Fibroblast of the conjunctiva (primary cell): ENCODE results near the gene HS6ST1.

Experiments used
- DNase-seq: peaks from one replicate; pipeline ENCODE4 v3.0.0-alpha.2; 2010; ENCODE audit warnings: low read depth

Gene HS6ST1

DNA sequence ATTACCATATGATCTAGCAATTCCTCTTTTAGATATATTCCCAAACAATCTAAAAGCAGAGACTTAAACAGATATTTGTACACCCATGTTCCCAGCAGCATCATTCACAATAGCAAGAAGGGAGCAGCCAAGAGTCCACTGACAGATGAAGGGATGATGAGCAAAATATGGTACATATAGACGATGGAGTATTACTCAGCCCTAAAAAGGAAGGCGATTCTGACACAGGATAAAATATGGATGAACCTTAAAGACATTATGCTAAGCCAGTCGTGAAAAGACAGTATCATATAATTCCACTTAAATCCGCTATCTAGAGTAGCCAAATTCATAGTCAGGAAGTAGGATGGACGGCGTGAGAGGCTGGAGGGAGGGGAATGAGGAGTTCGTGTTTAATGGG is 20.4 kb downstream of the HS6ST1 start:
- DNase-seq = no peak

DNA sequence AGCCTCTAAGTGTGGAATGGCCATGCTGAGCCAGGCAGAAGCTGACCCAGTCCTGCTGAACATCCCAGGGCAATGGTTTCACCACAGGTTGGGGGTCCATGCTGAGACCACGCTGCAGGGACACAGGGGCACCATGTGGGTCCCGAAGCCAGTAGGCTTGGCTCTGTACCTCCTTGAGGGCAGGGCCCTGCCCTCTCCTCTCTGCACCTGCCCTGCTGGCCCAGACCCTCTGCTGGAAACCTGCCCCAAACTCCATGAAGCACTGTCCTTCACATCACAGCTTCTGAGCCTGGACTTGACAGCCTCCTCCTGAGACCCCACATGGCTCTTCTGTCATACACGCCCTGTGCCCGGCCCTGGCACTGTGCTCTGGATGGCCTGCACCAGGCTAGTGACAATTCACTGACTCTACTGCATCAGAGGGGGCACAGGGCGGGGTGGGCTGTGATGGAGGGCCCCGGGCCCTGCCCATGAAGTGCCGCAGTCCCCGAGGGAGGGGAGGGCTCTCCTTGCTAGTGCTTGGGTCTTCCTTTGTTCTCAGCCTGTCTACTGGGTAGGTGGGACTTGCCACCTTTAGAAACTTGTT is 24.7 kb downstream of the HS6ST1 start:
- no peak for DNase-seq

DNA sequence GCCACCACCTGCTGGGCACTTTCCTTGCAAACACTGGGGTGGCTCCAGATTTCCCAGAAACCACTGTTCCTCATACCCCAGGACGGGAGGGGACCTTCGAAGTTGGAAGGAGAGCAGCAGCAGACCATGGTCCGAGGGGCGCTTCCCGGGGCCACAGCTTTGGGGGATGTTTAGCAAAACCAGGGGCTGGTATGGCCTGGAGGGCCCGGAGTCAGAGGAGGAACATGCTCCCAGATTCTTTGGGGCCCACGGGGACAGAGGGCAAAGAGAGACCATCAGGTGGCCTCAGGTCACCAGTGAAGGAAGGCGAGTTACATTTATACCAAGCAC is 25.3 kb downstream of the HS6ST1 start:
- DNase-seq = no peak

DNA sequence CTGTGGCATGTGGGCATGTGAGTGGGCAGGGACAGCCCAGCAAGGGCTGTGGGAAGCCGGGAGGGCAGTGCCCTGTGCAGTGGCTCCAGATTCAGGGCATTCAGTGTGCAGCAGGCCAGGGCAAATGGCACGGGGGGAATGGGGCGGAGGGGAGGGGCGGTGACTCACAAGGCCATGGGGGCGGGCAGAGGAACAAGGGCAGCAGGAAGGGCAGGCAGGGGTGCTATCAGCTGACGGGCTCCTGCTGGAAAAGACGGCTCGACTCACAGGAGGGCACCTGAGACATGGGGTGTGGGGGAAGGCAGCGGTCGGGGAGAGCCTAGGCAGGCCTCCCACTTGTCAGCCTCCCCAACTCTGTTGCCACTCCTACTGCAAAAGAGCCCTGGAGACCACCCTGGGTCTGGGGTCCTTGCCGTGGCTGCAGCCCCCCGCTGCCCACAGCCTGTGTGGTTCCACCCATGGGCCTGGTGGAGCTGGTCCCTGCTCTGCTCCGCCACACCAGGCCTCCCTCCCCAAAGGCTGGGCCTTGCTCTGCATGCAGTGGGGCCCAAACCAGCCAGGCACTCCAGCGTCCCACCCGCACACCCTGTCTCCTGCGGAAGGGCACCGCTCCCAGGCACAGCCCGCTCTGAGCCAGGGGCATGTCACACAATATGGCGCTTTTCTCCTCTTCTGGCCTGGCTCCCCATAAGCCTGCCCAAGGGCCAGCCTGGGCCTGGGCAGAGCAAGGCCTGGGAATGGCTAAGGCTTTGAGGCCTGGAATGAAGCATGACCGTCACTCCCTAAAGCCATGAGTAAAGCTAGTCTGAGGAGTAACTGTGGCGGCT is 25.9 kb downstream of the HS6ST1 start:
- DNase-seq = no peak

DNA sequence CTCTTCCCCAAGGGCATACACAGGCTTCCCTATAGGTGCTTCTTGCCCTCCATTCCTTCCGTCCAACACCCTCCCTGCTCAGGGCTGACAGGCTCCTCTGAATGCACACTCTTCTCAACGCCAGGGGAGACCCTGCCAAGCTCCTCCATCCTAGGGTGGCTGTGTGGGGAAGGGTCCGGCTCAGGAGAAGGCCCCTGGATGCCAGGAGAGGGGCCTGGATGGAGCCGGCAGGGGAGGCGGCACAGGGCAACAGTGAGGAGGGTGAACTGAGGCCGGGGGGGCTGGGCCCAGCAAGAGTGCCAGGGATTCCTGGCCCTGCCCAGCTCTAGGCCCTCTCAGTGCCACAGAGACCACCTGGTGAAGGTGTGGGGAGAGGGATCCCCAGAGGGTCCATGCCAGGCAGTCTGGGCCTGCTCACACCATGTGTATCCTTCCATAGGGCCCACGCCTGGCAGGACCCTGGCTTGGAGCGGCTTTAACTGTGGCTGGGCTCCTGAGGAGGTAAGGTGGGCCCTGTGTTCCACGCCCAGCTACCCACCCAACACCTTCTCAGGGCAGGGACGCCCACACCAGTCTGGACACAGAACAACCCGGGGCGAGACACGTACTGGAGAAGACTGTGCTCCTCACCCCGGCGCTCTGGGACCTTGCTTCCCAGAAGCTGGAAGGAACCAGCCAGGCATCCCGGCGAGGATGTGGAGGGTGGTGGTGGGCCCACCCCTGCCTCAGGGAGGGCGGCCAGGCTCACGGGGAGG is 26.6 kb downstream of the HS6ST1 start:
- DNase-seq = no peak

DNA sequence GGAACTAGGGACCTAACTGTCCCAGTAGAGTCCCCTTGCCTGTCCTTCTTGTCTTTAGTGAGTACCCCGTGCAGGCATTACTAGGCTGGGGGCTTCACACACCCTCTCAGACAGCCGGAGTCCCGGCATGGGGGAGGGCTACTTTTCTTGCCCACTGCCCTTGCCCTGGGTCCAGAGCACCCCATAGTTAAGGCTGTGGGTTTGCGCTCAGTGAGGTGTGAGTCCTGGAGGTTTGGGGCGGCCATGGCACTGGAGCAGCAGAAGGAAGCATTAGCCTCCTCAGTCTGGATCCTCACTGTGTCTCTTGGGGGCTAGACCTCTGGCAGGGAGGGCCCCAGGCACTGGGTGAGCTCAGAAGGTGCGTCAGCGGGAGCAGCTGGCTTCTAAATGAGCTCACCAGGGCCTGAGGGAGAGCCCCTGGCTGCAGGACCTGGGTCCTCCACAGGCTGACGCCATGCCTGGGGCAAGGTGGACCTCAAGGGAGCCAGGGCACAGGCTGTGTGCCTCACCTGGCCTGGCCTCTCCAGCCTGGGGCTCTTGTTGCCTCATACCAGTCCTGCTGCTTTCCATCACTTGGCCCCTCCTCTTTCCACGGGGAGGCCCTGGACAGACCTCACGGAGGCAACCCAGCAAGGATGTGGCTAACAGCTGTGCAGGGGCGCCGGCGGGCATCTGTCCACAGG is 27.4 kb downstream of the HS6ST1 start:
- no peak for DNase-seq

DNA sequence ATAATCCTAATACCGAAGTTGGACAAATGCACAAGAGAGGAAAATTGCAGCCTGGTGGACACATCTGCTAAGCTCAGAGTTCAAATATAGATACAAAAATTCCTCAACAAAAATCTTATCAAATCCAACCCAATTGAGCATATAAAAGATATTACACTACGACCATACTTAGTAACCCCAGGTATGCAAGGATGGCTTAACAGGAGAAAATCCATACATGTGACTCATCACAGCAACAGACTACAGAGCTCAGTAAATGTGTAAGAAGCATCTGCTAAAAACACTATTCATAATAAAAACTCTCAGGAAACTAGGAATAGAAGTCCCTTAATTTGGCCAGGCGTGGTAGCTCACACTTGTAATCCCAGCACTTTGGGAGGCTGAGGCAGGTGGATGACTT is 28.3 kb downstream of the HS6ST1 start:
- no peak for DNase-seq

DNA sequence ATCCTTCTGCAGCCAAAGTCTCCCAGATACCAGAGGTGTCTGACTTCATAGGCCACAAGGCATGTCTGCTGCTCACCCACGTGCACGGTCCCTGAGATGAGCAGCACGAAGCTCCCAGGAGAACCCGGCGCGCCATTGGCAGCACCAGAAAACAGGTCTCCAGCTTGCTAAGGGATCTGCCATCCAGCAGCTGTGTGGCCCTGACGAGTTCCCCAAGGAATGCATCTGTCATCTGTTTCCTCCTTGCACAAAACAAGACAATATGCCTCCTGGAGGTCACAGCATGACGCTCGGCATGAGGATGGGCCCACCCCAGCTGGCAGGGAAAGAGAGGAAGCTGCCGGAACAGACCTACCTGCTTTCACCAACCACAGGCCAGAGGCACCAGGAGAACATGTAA is 29.2 kb downstream of the HS6ST1 start:
- no peak for DNase-seq

DNA sequence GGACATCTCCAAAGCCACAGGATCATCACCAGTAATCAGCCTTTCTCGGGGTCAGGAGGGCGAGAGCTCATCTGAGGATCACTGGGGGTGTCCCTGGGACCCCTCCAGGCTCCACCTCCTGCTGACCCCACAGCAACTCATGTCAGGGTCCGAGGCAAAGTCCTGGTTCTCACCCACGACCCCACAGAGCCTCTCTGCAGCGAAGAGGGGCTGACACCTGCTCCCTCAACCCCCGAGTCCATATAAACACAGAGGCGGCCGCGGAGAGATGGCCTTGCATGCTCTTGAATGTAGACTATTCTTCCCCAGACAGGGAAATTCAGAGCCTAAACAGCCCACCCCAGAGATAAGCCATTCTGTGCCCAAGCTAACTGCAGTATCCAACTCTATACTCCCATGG is 29.9 kb downstream of the HS6ST1 start:
- no peak for DNase-seq

DNA sequence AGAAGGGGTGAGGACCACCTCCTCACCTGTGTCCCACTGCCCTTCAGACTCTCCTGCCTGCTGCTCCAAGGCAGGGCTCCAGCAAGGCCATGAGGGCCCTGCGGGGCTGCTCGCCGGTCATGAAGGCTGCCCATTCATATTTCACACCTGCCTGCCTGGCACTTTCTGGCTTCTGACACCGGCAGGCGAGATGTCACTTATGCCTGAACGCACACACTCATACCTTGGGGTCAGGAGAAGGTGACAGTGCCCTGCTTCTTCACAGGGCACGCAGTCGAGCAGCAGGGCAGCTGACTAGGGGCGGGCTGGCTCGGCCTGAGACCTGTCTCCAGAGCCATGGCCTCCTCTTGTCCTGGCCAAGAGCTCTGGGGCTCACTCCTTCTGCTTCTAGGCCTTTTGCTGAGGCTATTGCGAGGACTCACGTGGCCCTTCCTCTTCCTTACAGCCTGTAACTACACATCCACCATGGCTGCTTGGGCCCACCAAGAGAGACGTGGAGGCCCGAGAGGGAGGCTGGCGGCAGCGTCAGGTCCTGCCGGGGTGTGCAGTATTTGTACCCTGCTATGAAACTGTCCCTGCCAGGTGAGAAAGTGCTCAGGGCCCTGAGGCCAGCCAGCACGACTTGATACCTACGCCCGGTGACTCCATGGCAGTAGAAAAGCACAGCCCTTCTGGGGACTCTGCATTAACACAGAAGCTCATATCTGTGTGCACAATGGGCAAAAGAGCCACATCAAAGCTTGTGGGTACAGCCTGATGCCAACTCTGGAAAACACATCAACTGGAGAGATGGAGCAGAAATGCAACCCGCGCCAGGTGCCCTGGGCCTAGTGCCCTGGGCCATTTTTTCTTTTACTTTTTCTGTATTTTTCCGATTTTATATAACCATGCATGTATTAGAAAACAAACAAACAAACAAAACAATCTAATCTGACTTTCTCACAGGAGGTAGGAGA is 30.6 kb downstream of the HS6ST1 start:
- no peak for DNase-seq

DNA sequence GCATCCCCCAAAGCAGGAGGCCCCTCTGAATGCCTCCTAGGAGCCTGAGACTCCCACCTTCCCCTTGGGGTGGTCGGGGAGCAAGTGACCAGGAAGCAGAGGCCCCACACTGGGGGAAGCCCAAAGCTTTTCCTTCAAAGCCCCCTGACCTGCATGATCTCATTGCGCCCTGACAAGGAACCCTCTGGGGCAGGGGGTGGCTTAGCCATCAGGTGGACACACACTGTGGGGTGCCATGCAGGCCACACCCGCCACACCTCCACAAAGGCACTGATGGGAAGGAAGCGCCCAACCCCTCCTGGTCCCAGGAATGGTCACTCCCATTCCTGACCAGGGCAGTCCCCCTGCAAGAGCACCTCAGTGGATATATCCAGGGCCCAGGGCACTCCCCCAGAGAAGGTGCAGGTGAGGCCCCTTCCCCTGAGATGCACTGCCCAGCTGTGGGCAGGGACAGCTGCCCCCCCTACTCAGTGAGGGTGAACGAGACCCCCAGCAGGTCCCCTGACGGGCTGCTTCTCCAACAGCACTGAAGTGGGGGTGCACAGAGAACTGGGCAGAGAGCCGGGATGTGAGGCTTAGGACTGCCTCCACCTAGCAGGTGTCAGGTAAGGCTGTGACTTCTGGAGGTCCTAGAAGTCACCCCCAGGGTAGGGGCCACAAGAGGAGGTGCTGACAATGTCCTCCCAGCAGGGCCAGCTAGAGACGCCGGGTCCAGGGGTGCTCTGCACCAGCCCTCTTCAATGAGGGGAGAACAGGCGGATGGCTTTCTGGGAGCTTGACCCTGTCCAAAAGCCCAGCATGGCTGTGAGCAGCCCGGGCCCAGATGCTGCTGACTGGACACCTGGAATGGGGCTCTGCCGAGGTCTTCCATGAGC is 31.5 kb downstream of the HS6ST1 start:
- DNase-seq = no peak

DNA sequence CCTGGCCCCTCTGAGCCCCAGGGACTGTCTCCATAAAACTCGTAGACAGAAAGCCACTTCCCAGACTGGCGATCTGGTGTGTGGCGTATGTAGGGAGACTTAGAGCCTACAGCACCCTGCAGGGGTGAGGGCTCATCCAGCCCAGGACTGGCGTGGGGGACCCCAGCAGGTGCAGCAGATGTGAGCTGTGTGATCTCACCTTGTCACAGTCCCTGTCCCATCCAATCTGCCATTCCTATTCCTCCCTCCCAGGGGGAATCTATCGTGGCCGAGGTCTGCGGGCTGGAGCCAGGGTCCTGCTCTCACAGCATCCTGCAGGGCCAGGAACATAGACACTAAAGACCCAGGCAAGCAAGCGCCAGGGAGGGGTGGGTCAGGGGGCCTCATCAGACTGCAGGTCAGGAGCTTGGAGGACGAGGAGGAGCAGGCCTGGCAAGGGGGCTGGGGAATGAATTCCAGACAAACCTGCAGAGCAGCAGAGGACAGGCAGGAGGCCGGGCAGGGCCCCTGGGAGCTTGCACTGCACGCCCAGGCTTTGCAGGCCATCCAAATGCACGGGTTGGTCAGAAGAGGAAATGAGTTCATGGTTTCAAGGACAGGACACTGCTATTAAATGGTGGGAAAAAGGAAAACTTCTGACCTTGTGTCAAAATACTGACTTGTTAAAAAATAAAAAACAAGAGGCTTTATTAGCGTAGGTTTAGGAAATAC is 32.5 kb downstream of the HS6ST1 start:
- no peak for DNase-seq

DNA sequence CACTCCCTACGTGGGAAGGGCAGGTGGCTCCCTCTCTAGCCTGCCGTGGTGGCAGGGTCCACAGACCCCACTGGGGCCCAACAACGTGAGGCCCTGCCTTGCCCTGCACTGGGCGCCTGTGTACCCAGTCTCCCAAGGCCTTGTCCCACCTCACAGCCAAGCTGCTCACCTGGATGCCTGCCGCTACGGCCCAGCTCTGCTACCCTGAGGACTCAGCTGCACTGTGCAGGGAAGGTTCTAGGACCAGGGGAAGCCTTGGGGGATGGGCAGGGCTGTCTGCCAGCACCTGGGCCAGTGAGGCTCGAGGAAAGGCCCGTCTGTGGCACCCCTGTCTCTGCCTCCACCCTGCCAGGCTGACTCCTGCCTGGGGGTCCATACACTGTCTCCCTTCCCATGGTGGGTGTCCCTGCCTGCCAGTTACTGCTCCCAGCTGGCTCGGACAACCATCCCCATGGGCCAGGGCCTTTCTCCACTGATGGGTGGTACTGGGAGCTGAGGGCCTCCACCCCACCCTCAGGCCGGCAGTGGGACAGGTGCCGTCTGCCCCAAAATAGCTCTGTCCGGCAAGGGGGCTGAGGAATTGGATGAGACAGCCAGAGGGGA is 33.2 kb downstream of the HS6ST1 start:
- no peak for DNase-seq

DNA sequence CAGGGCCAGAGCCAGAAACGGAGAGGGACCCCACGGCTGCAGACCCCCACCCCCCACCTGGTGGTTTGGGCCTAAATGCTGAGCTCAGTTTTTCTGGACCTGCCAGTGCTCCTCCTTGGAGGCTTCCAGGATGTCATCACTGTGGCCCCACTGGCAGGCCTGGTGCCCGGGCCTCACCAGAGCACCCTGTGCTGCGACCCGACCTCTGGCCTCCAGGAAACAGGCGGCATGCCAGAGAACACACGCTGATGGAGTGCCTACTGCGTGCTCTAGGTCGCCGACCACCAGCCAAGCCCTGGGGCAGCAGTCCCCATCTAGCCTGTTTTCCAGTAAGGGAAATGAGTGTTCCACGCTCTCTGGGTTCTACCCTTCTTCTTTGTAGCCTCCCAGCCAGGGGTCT is 33.8 kb downstream of the HS6ST1 start:
- no peak for DNase-seq

DNA sequence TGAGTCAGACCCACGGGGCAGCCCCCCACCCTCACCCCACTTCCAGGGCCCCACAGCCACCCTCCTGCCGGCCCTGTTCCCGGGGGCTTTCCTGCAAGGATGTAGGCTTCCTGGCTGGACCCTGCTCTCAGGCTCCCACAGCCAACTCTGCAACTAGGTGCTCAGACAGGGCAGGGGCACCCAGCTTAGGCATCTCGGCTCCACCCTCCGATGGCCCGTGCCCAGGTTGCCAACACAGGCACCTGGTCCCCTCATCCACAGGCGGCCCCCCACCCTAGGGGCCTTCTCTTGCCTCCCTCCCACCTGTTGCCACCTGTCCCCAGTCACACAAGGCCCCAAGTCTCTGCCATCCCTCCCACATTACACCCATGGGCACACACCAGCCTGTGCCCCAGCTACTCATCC is 34.6 kb downstream of the HS6ST1 start:
- no peak for DNase-seq

DNA sequence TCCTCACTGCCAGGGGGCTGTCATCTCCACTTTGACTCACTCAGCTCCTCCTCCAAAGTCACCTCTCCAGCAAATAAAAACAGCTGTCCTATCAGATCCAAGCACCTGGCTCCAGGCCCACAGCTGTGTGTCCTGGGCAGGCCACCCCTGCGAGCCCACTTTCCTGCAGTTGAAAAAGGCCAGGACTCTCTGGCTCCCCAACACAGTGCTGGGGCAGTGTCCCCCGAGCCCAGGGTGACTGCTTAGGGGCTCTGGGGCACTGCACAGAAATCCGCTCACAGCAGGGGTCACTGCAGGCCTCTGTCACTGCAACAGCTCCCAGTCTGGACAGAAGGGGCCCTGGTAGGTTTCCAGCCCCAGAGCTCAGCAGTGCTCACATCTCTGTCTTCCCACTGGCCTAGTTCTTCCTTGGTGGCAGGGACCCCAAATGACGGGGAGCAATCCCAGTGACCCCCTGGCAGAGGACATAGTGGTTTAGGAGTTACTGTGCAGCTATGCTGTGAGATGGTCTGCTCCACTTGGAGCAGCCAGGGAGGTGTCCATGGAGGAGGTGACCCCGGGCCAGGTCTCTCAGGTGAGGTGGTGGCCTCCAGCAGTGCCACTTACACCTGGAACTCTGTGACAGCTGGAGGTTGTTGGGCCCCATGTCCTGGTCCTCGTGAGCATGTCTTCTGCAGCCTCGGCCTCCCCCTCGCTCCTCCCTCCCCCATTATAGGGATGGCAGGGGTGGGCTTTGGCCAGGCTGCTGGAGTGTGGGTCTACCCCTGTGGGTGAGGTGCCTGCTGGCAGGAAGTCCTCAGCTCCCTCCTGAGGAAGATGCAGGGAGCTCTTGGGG is 35.5 kb downstream of the HS6ST1 start:
- DNase-seq = no peak

DNA sequence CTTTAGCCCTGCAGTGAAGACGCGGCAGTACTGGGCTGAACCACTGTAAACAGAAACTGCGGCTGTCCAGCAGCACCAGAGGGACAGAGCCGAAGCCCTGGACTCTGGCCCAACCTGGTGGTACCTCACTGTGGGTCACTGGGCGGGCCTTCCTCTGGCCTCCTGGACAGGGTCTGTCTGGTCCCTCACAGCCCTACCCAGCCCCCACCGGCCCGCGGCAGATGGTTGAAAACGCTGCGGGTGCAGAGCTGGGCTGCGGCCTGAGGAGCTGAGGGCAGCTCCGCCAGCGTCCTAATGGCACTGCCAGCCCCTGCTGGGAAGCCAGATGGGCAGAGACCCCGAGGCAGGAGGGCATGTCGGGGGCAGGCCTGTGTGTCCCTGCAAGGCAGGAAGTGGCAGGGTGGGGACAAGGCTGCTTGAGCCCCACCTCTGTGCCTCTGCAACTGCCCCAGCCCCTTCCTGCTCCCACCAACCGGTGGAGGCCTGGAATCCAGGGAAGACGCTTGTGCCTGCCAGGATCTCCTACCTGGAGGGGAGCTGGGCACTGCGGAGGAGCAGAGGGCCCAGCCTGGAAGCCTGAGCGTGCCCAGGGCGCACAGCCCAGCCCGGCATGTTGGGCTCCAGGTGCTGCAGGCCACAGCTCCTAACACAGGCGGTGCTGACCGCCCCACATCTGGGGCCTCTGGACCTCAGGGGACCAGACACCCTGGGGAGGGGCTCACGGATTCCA is 36.3 kb downstream of the HS6ST1 start:
- DNase-seq = no peak

DNA sequence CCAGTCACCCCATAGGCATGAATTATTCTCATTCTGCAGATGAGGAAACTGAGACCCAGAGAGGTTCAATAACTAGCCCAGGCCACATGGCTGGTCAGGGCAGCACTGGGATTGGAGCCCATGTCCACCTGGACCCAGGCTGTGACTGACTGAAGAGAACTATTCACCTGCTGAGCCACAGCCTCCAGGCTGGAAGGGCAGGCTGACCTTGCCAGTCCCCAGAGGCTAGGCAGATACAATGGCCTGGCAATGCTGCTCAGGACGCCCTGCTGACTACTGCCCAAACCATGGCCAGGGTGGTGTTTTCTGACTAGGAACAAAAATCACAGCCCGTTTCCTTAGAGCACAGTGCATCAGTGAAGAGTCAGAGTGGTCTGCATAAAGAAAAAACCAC is 36.8 kb downstream of the HS6ST1 start:
- no peak for DNase-seq
